HFF-Myc (cell line): ENCODE results near the gene RXRA.

ENCODE experiments used
- DNase-seq: peaks from one replicate; pipeline ENCODE4 v3.0.0-alpha.2; 2011; ENCODE audit warnings: low read depth; ENCODE audit errors: extremely low read depth
- H3K4me3 ChIP-seq: replicated peaks from 2 replicates; pipeline ENCODE4 v1.5.1; 2011; ENCODE audit warnings: low read depth, mild to moderate bottlenecking, control low read depth, low read length
- TF ChIP-seq, protein P1 (sequence below): IDR thresholded peaks from 2 replicates; pipeline ENCODE4 v1.5.1; 2012; ENCODE audit warnings: mild to moderate bottlenecking, low read depth, low read length, control low read depth; ENCODE audit errors: missing control alignments

The RXRA gene

DNA sequence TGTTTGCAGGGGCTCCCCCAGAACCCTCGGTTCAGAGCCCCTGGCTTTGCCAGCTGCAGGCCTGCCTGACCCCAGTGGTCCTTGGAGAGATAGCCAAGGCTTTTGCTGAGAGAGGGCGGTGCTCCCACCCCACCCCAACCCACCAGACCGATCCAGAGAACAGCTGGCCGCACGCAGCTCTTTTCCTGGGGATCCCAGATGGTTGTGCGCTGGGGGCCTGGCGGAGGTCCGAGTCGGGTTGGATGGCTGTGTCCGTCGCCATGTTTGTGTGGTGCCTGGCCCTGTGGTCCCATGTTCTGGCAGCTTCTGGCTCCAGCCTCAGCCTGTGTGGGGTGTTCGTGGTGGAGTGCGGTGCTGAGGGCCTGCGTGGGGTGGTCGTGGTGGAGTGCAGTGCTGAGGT lies 97.5 kb downstream of the RXRA start:
- H3K4me3 ChIP-seq, result no peak overlapping the region
- no peak for DNase-seq
- TF ChIP-seq, protein P1, sequence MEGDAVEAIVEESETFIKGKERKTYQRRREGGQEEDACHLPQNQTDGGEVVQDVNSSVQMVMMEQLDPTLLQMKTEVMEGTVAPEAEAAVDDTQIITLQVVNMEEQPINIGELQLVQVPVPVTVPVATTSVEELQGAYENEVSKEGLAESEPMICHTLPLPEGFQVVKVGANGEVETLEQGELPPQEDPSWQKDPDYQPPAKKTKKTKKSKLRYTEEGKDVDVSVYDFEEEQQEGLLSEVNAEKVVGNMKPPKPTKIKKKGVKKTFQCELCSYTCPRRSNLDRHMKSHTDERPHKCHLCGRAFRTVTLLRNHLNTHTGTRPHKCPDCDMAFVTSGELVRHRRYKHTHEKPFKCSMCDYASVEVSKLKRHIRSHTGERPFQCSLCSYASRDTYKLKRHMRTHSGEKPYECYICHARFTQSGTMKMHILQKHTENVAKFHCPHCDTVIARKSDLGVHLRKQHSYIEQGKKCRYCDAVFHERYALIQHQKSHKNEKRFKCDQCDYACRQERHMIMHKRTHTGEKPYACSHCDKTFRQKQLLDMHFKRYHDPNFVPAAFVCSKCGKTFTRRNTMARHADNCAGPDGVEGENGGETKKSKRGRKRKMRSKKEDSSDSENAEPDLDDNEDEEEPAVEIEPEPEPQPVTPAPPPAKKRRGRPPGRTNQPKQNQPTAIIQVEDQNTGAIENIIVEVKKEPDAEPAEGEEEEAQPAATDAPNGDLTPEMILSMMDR, result no peak

DNA sequence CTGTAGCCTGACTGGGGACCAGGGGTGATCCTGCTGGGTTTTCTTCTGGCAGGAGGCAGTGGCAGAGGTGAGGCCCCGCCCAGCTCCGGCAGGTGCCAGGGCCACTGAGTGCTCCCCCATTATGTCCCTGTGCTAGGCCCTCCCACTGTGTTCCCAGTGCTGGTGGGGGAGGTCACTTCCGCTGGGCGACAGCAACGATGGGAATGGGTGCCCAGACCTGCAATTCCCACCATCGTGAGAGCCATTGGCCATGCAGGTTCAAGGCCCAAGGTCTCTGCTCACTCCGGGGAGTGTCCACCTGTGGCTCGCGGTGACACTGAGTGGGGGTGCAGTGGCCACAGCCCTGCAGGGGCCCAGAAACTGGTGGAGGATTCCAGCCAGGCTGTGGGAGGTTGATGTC lies 98.6 kb downstream of the RXRA start:
- no peak for DNase-seq
- TF ChIP-seq, protein P1, result no peak
- no peak overlapping the region for H3K4me3 ChIP-seq

DNA sequence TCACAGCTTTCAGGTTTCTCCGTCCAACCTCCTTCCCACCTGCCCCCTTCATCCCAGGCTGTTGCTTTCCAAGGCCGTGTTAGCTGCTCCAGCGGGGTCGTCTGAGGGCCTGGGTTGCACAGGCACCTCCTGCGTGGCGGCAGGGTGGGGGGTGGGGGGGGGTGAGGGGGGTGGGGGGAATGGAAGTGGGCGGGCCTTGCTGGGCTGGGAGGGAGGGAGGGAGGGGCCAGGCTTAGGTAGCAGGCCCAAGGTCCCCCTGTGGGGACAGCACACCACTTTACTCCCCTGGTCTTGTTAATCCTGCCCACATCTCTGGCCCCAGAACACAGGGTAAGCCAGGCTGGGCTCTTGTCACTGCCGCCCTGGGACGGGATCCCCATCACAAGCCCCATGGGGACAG lies 99.1 kb downstream of the RXRA start:
- H3K4me3 ChIP-seq, result no peak overlapping the region
- no peak for DNase-seq
- TF ChIP-seq, protein P1, result no peak

DNA sequence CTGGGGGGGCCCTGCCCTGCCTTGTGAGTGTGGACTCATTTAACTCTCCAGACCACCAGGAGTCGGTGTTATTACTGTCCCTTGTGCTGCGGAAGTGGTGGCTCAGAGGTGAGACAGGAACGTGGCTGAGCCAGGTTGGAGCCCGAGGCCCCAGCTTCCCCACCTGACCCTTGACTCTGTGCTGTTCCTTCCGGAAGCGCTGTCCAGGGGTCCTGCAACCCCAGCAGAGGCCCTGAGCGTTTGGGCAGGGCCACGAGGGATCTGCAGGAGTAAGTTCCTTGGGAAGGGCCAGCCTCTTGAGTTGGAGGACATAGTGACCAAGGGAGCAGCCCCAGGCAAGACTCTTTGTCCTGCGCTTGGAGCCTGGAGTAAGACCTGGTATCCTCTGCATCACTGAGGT lies 99.6 kb downstream of the RXRA start:
- no peak for DNase-seq

DNA sequence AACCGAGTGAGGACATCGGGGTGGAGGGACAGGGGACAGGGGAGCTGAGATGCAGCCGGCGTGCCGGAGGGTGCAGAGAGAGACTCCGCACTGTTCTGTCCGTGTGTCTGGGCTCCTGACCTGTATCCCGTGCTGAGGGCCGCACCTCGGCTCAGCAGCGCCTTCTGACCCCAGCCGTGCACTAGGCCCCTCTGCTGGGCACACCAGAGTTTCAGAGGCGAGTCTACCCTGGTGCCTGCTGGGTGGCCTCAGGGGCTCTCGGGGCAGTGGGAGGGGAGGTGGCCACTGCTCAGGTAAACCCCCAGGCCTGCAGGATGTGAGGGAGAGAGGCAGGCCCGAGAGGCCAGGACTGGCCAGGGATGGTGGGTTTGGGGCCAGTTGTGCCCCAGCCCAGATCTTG lies 100.2 kb downstream of the RXRA start:
- no peak for DNase-seq
- no peak overlapping the region for H3K4me3 ChIP-seq
- TF ChIP-seq, protein P1, result no peak

More for the DNA sequence above, 99.6 kb downstream of the RXRA start:
- H3K4me3 ChIP-seq, result no peak overlapping the region
- TF ChIP-seq, protein P1, result no peak

DNA sequence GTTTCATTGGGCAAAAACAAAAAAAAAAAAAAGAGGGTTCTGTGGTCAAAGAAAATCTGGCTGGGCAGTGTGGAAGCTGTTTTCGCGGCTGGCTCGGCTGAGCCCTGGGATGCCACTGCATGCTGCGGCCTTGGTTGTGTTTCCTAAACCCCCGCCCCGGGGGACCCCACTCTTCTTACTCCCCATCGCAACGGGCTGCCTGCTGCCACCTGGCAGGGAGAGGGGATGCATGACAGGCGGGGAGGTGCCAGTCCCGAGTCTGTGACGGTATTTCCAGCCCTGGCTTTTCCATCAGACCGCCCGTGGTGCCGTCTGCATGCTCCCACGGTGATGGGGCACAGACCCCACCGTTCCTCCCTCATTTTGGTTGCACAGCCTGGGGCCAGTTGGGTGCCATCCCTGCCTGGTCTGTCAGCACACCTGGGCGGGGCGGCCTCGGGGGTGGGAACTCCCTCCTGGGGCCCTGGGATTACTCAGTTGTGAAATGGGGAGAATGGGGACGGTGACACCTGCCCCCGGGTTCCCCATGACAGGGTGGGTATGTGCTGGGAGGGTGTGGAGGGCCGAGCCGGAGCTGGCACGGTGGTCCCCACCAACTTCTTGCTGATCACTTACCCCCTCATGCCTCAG lies 101.0 kb downstream of the RXRA start:
- DNase-seq, result no peak
- TF ChIP-seq, protein P1, result no peak
- no peak overlapping the region for H3K4me3 ChIP-seq

DNA sequence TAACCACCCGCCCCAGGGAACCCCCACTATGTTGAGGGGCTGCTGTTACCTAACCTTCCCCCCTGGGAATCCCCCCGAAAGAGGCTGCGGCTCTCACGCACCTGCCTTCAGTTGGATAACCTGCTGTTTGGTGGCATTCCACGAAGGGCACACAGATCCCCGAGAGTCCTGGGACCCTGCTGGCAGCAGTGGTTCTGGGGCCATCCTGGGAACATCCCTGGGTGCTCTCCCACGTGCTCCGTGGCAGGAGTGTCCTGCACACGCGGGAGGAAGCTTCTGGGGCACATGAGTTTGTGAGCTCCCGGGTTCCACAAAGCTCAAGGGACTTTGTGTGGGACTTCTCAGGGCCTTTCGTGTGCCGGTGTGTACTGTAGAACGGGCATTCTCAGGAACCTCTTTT lies 102.3 kb downstream of the RXRA start:
- H3K4me3 ChIP-seq, result no peak overlapping the region
- DNase-seq, result no peak
- TF ChIP-seq, protein P1, result no peak
